Superior temporal gyrus (tissue), 1 donor: ENCODE data around the gene PLD2.
A peak's percentile ranks its signal among the peaks of the same experiment; 100 is the strongest.
"Not testable (repeated sequence)": the region's sequence is repeated elsewhere in the genome, so short reads cannot be mapped to it uniquely, and the experiment has no call there.

Experiments used
- DNase-seq: peaks from one replicate; pipeline ENCODE4 v3.0.0-alpha.2; 2016; ENCODE audit errors: extremely low spot score

The PLD2 gene

GRCh38 chr17:4789951-4790704 lies 16.8 kb upstream of the PLD2 start:
- peak; percentile 84 for DNase-seq

GRCh38 chr17:4790705-4791088 lies 16.3 kb upstream of the PLD2 start:
- no peak for DNase-seq

GRCh38 chr17:4795168-4795567 lies 11.8 kb upstream of the PLD2 start:
- no peak for DNase-seq

- no peak for DNase-seq
Observed at GRCh38 chr17:4796552-4796920, 10.4 kb upstream of the PLD2 start.

- no peak for DNase-seq
Observed at GRCh38 chr17:4800462-4801196, 6.3 kb upstream of the PLD2 start.

- DNase-seq: no peak
Observed at GRCh38 chr17:4802228-4802627, 4.7 kb upstream of the PLD2 start, which contains the start of gene C17orf114. TSS of gene C17orf114 (minus strand) at chr17:4802328.

GRCh38 chr17:4806456-4806776 lies 536 bp upstream of the PLD2 start:
- DNase-seq: peak; percentile 16

GRCh38 chr17:4807605-4808377 lies 839 bp downstream of the PLD2 start:
- DNase-seq: no peak

GRCh38 chr17:4808378-4808767 lies 1.4 kb downstream of the PLD2 start:
- peak; percentile 58 for DNase-seq

- no peak for DNase-seq
Observed at GRCh38 chr17:4810696-4811290, 3.8 kb downstream of the PLD2 start.

GRCh38 chr17:4811471-4811870 lies 4.5 kb downstream of the PLD2 start:
- DNase-seq: no peak

- DNase-seq: no peak
Observed at GRCh38 chr17:4812690-4813089, 5.7 kb downstream of the PLD2 start.

GRCh38 chr17:4815043-4815675 lies 8.2 kb downstream of the PLD2 start:
- no peak for DNase-seq

- no peak for DNase-seq
Observed at GRCh38 chr17:4816826-4817225, 9.9 kb downstream of the PLD2 start.

- no peak for DNase-seq
Observed at GRCh38 chr17:4818276-4818675, 11.3 kb downstream of the PLD2 start.

GRCh38 chr17:4822835-4823234 lies 15.9 kb downstream of the PLD2 start:
- no peak for DNase-seq

- no peak for DNase-seq
Observed at GRCh38 chr17:4823373-4824089, 16.6 kb downstream of the PLD2 start.

GRCh38 chr17:4827399-4827798 lies 20.4 kb downstream of the PLD2 start:
- DNase-seq: no peak

- DNase-seq: not testable (repeated sequence)
Observed at GRCh38 chr17:4832829-4833177, 25.9 kb downstream of the PLD2 start.

GRCh38 chr17:4833178-4833940 lies 26.4 kb downstream of the PLD2 start, which contains the start of gene MINK1:
TSS of gene MINK1 (plus strand) at chr17:4833340. CDS start at chr17:4833584, 244 bp downstream.
- peak; percentile 87 for DNase-seq
